Sigmoid colon (tissue), 4 donors: ENCODE results near the gene SLC7A6.

Experiments
- CTCF ChIP-seq, 4 experiments: fragments of 450-650 bp in 3 of 4; fragments of 200-600 bp in 1 of 4; IDR thresholded peaks; one replicate each; pipeline ENCODE4 v1.5.1; 2016 to 2019; ENCODE audit warnings: antibody characterized with exemption in 4 of 4, mild to moderate bottlenecking in 3 of 4, moderate library complexity in 2 of 4
- EP300 ChIP-seq, 4 donors: sonication (generic); formaldehyde crosslinking; IDR thresholded peaks; one replicate each; pipeline ENCODE4 v1.6.1; 2017; ENCODE audit warnings: antibody characterized with exemption in 4 of 4
- POLR2A ChIP-seq, 2 donors: fragments of 450-650 bp; IDR thresholded peaks; one replicate each; pipeline ENCODE4 v1.6.1; 2016; ENCODE audit warnings: antibody characterized with exemption in 2 of 2, mild to moderate bottlenecking in 2 of 2, moderate library complexity in 2 of 2
- POLR2AphosphoS5 ChIP-seq, 4 donors: sonication (generic); formaldehyde crosslinking; IDR thresholded peaks; one replicate each; pipeline ENCODE4 v1.6.1; 2017; ENCODE audit warnings: antibody characterized with exemption in 4 of 4

GRCh38 chr16:68335175-68335574 is 70.8 kb downstream of the SLC7A6 start:
- no peak for TF ChIP-seq POLR2A (IDR thresholded peaks at IDR 0.05)
- TF ChIP-seq CTCF (IDR thresholded peaks at IDR 0.05), result no peak
- no peak for TF ChIP-seq POLR2AphosphoS5 (IDR thresholded peaks at IDR 0.05)
- no peak for TF ChIP-seq EP300 (IDR thresholded peaks at IDR 0.05)
